GM23248 (cell line): ENCODE results near the gene IDH3G. TPM values are rescaled to one million over a fixed set of nuclear protein-coding genes. Genes with fewer than 3 reads are reported as not detected.
A peak's percentile ranks its signal among the peaks of the same experiment; 100 is the strongest.
"Not testable (repeated sequence)": the region's sequence is repeated elsewhere in the genome, so short reads cannot be mapped to it uniquely, and the experiment has no call there.

Source experiments
- DNase-seq: peaks from one replicate; pipeline ENCODE4 v3.0.0-alpha.2; 2015
- H2AFZ ChIP-seq: fragments of 200-600 bp; sonication (generic); 2 replicates; pipeline ENCODE4 v1.6.1; 2016; ENCODE audit warnings: antibody characterized with exemption
- H3F3A ChIP-seq: fragments of 200-600 bp; sonication (generic); 2 replicates; pipeline ENCODE4 v1.6.1; 2016; ENCODE audit warnings: mild to moderate bottlenecking, antibody characterized with exemption, mixed run types; ENCODE audit not compliant: insufficient read depth
- H3K27ac ChIP-seq: fragments of 200-600 bp; sonication (generic); 2 replicates; pipeline ENCODE4 v1.5.1; 2016; ENCODE audit warnings: mild to moderate bottlenecking
- H3K27me3 ChIP-seq: fragments of 200-600 bp; sonication (generic); replicated peaks from 2 replicates; pipeline ENCODE4 v1.6.1; 2016; ENCODE audit warnings: mild to moderate bottlenecking; ENCODE audit not compliant: insufficient read depth
- H3K36me3 ChIP-seq: fragments of 200-600 bp; sonication (generic); 2 replicates; pipeline ENCODE4 v1.6.1; 2016; ENCODE audit warnings: low read depth, mild to moderate bottlenecking
- H3K4me1 ChIP-seq: fragments of 200-600 bp; sonication (generic); 2 replicates; pipeline ENCODE4 v1.6.1; 2016; ENCODE audit warnings: mild to moderate bottlenecking; ENCODE audit not compliant: insufficient read depth
- H3K4me2 ChIP-seq: fragments of 200-600 bp; sonication (generic); one replicate; pipeline ENCODE4 v1.6.1; 2016; ENCODE audit warnings: mild to moderate bottlenecking; ENCODE audit not compliant: unreplicated experiment
- H3K4me3 ChIP-seq: fragments of 200-600 bp; sonication (generic); 2 replicates; pipeline ENCODE4 v1.5.1; 2016; ENCODE audit warnings: mild to moderate bottlenecking
- H3K79me2 ChIP-seq: fragments of 200-600 bp; sonication (generic); 2 replicates; pipeline ENCODE4 v1.6.1; 2016; ENCODE audit warnings: mild to moderate bottlenecking; ENCODE audit not compliant: insufficient read depth
- H3K9ac ChIP-seq: fragments of 200-600 bp; sonication (generic); 2 replicates; pipeline ENCODE4 v1.6.1; 2016; ENCODE audit warnings: mild to moderate bottlenecking
- H3K9me2 ChIP-seq: fragments of 200-600 bp; sonication (generic); 2 replicates; pipeline ENCODE4 v1.6.1; 2016; ENCODE audit warnings: mixed run types, mild to moderate bottlenecking, moderate library complexity; ENCODE audit not compliant: insufficient read depth
- H3K9me3 ChIP-seq: fragments of 200-600 bp; sonication (generic); one replicate; pipeline ENCODE4 v1.6.1; 2017; ENCODE audit warnings: low read depth
- H4K20me1 ChIP-seq: fragments of 200-600 bp; sonication (generic); 2 replicates; pipeline ENCODE4 v1.6.0; 2016; ENCODE audit not compliant: insufficient read depth
- EZH2 ChIP-seq: fragments of 200-600 bp; sonication (generic); IDR thresholded peaks from 2 replicates; pipeline ENCODE4 v1.6.1; 2018; ENCODE audit warnings: antibody characterized with exemption, mild to moderate bottlenecking; ENCODE audit not compliant: insufficient read depth, poor library complexity, severe bottlenecking
- EZH2phosphoT487 ChIP-seq: fragments of 200-600 bp; sonication (generic); IDR thresholded peaks from 2 replicates; pipeline ENCODE4 v1.6.1; 2018; ENCODE audit warnings: antibody characterized with exemption, moderate library complexity, mild to moderate bottlenecking, low read depth; ENCODE audit not compliant: insufficient read depth
- WGBS, 2 experiments: methylation state at CpG; one replicate each; pipeline ENCODE4 v1.1.6; 2015 to 2017; ENCODE audit warnings: low lambda C conversion rate in 2 of 2, low coverage in 1 of 2; ENCODE audit errors: missing lambda C conversion rate in 2 of 2; 5-methylcytosine and 5-hydroxymethylcytosine counted together
- in situ Hi-C: fragments of 300-500 bp; cut with MboI; formaldehyde crosslinking; loops from 2 replicates; pipeline ENCODE4 v1.15.0; 2020
- polyA plus RNA-seq: library from polyadenylated mRNA; unstranded; fragments of >200 nt; fragmentation: Nextera tagmentation; extraction: Ambion mirVana; gene quantifications from 2 replicates; pipeline ENCODE4 v1.2.1, GENCODE V29; 2016
- total RNA-seq: library from RNA; depleted of rRNA; stranded (reverse); fragments of >200 nt; shearing (Covaris generic); gene quantifications from 2 replicates; pipeline ENCODE4 v1.2.3, GENCODE V29; 2014

IDH3G gene
- total and polyA plus RNA-seq, 2 experiments from 2014 or later, result 83.2 to 88.2 TPM

GRCh38 chrX:153746359-153746758 is 47.8 kb downstream of the IDH3G start:
- no peaks in the 10 kb centered on the region for H3K79me2 ChIP-seq
- TF ChIP-seq EZH2 (no peak), EZH2phosphoT487 (no peak)
- 0 out of 2 replicates have a peak, but pooled peaks cover 3% of the 10 kb centered on the region for H3K4me1 ChIP-seq
- no peaks in the 10 kb centered on the region for H3F3A ChIP-seq
- no peak overlapping the region for H3K4me2 ChIP-seq
- H3K27me3 ChIP-seq, result no peaks in the 10 kb centered on the region
- in situ Hi-C loops, result no loop called here
- H2AFZ ChIP-seq, result no peak overlapping the region
- H3K9ac ChIP-seq, result no peak overlapping the region
- H3K36me3 ChIP-seq, result no peaks in the 10 kb centered on the region
- WGBS, 2 experiments, result 70 to 73% methylated on average over 3 of the region's 3 CpGs
- no peak overlapping the region for H3K4me3 ChIP-seq
- no peak for DNase-seq
- no peaks in the 10 kb centered on the region for H4K20me1 ChIP-seq
- H3K9me3 ChIP-seq, result no peaks in the 10 kb centered on the region
- no peak overlapping the region for H3K27ac ChIP-seq
- no peaks in the 10 kb centered on the region for H3K9me2 ChIP-seq

- H3K4me3 ChIP-seq, H3K79me2 ChIP-seq, H3K27me3 ChIP-seq, H3F3A ChIP-seq, DNase-seq, in situ Hi-C loops, H3K36me3 ChIP-seq, H3K4me1 ChIP-seq, H3K9me3 ChIP-seq, H3K27ac ChIP-seq, H3K4me2 ChIP-seq, H3K9me2 ChIP-seq, H4K20me1 ChIP-seq, H3K9ac ChIP-seq, H2AFZ ChIP-seq: not testable (repeated sequence)
- WGBS, 2 experiments, result 63 to 83% methylated on average over 2 to 10 of the region's 12 CpGs
These were observed 49.1 kb downstream of the IDH3G start for GRCh38 chrX:153745067-153745433.

- WGBS, 2 experiments, result 4 to 5% methylated on average over 16 to 31 of the region's 38 CpGs
- peak; percentile 43 for DNase-seq
These were observed 49.7 kb downstream of the IDH3G start for GRCh38 chrX:153744210-153745066.

GRCh38 chrX:153743468-153744209 is 50.5 kb downstream of the IDH3G start:
- H3K4me2 ChIP-seq, result peak overlapping the region; percentile 35
- WGBS, 2 experiments, result 6 to 11% methylated on average over 8 to 9 of the region's 35 CpGs
- H3K27ac ChIP-seq, H2AFZ ChIP-seq, H3K27me3 ChIP-seq, H3K9ac ChIP-seq, H3K79me2 ChIP-seq, H4K20me1 ChIP-seq, H3K9me2 ChIP-seq, in situ Hi-C loops, H3K9me3 ChIP-seq, H3F3A ChIP-seq, H3K36me3 ChIP-seq, H3K4me1 ChIP-seq: not testable (repeated sequence)
- peak overlapping the region; percentile 26; the same call in 1 of the 2 replicates for H3K4me3 ChIP-seq
- DNase-seq, result peak; percentile 53

More at GRCh38 chrX:153744210-153745066, 49.7 kb downstream of the IDH3G start:
- Histone ChIP-seq H3K4me2 (peak overlapping the region; percentile 35), H3K79me2 (no peaks in the 10 kb centered on the region), H3K9me3 (no peaks in the 10 kb centered on the region), H3F3A (no peaks in the 10 kb centered on the region), H2AFZ (no peak overlapping the region), H3K27ac (no peak overlapping the region), H3K4me1 (0 out of 2 replicates have a peak, but pooled peaks cover 3% of the 10 kb centered on the region), H3K27me3 (no peaks in the 10 kb centered on the region), H3K36me3 (no peaks in the 10 kb centered on the region), H4K20me1 (no peaks in the 10 kb centered on the region), H3K9ac (no peak overlapping the region), H3K9me2 (no peaks in the 10 kb centered on the region), H3K4me3 (peak overlapping the region; percentile 26; the same call in 1 of the 2 replicates)
- in situ Hi-C loops, result no loop called here
- TF ChIP-seq EZH2phosphoT487 (no peak), EZH2 (no peak)

GRCh38 chrX:153742796-153743467 is 51.2 kb downstream of the IDH3G start:
- H3K9me2 ChIP-seq, H3F3A ChIP-seq, H3K4me2 ChIP-seq, H2AFZ ChIP-seq, H3K27ac ChIP-seq, H3K79me2 ChIP-seq, in situ Hi-C loops, H3K4me1 ChIP-seq, H3K9ac ChIP-seq, H3K9me3 ChIP-seq, H3K36me3 ChIP-seq, H3K27me3 ChIP-seq, H3K4me3 ChIP-seq, DNase-seq, H4K20me1 ChIP-seq: not testable (repeated sequence)
- 38 to 60% methylated on average over 8 to 9 of the region's 32 CpGs for WGBS, 2 experiments

GRCh38 chrX:153742111-153742510 is 52.1 kb downstream of the IDH3G start:
- H3K9me3 ChIP-seq, in situ Hi-C loops, H3K9ac ChIP-seq, H3K9me2 ChIP-seq, H3F3A ChIP-seq, H4K20me1 ChIP-seq, H3K4me3 ChIP-seq, H3K27me3 ChIP-seq, DNase-seq, H3K36me3 ChIP-seq, H3K4me1 ChIP-seq, H3K79me2 ChIP-seq, H3K27ac ChIP-seq, H3K4me2 ChIP-seq, H2AFZ ChIP-seq: not testable (repeated sequence)
- 100% methylated on average over 8 to 10 of the region's 14 CpGs for WGBS, 2 experiments
